ENCODE results near the gene RAB30.
"Not testable (repeated sequence)": the region's sequence is repeated elsewhere in the genome, so short reads cannot be mapped to it uniquely, and the experiment has no call there.

GRCh38 chr11:82962021-82962420 lies 109.7 kb downstream of the RAB30 start:
- TF ChIP-seq POLR2A (IDR thresholded peaks at IDR 0.05); CTCF (IDR thresholded peaks at IDR 0.05); POLR2AphosphoS5 (IDR thresholded peaks at IDR 0.05; ENCODE audit: insufficient read depth in 1 of 2, low read depth in 1 of 2): not testable (repeated sequence)
